KBM-7 (cell line): ENCODE results near the gene TOM1.
A peak's percentile ranks its signal among the peaks of the same experiment; 100 is the strongest.
"Not testable (repeated sequence)": the region's sequence is repeated elsewhere in the genome, so short reads cannot be mapped to it uniquely, and the experiment has no call there.

Experiments
- DNase-seq: peaks from one replicate; pipeline ENCODE4 v3.0.0-alpha.2; 2015
- in situ Hi-C: fragments of 300-500 bp; cut with MboI; formaldehyde crosslinking; loops from 2 replicates; pipeline ENCODE4 v1.14.3; 2020; ENCODE audit warnings: low sequenced_read_pairs, low pct_unique_long_range_greater_than_20kb, mixed read lengths

Gene TOM1

DNA sequence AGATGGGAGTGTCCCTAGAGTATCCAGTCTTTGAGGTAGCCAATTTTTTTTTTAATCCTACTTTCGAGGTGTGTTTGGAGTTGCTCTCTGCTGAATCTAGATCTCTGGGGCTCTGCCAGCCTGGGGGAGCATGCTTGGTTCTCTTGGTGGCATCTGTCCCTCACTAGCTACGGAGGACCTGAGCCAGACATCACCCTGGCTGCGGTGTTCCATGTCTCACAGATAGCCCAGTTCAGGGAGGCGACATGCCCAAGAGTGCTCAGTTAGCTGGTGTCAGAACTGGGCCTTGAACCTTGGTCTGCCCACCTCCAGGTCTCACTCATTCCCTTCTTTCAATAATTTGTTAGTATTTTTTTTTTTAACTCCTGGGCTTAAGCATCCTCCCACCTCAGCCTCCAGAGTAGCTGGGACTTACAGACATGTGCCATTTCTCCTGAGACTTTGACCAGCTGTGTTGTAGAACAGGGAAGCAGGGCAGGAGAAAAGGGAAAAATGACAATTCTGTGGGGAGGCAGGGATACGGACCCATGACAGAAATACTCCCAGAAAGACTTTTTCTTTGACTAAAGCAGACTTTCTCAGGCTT lies 81.8 kb downstream of the TOM1 start:
- in situ Hi-C loops: no loop called here
- no peak for DNase-seq

DNA sequence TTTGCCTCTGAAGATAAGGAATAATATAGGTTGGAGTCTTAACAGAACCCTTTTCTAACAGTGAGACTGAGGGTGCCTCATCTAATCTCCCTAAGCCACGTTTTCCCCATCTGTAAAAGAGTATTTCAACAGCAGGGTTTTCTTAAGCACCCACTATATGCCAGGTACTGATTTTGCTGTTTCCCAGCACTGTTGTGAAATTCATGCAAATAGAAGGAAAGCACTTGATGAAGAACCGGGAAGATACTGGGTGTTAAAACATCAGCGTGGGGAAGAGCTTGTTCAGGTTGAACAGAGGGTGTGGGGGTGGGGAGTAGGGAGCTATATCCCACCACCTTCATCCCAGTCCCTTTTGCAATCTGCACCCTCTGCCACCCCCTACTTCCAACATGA lies 84.0 kb downstream of the TOM1 start:
- in situ Hi-C loops: no loop called here
- DNase-seq: no peak

DNA sequence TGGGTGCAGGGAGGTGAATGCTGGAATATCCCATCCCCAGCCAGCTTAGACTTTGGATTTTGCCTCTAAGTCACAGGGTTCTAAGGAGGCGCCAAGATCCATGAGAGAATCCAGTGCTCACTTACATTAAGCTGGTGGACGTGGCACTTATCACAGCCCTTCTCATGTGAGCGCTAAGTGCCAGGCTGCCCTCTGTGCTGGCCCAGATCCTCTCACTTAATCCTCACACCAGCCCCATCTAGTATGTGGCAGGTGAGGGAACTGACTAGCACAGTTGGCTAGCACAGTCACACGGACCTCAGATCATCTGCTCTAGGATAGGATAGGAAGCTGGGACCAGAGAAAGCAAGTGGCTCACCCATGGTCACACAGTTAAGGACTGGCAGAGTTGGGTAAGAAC lies 84.8 kb downstream of the TOM1 start:
- in situ Hi-C loops: no loop called here
- DNase-seq: no peak

DNA sequence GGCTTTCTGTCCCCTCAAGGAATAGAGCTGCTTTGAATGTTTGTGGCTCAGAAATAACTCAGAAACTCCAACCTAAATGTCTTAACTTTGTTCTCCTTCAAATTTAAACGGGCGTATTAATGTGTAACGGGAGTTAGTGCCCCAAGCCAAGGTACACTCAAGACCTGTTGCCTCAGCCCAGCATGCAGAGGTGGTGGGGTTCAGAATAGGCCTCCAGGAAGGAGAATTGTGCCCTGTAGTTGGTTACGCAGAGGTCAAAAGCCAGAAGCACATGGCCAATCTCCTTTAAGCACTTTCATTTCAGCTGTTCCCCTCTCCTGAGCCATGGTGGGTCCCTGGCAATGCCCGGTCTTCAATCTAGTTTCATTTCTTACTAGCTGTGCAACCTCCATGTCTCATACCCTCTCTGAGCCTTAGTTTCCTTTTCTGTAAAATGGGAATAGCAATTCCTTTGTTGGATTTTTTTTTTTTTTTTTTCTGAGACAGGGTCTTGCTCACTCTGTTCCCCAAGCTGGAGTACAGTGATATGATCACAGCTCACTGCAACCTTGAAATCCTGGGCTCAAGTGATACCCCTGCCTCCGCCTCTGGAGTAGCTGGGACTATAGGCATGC lies 85.4 kb downstream of the TOM1 start:
- no peak for DNase-seq
- in situ Hi-C loops: no loop called here

DNA sequence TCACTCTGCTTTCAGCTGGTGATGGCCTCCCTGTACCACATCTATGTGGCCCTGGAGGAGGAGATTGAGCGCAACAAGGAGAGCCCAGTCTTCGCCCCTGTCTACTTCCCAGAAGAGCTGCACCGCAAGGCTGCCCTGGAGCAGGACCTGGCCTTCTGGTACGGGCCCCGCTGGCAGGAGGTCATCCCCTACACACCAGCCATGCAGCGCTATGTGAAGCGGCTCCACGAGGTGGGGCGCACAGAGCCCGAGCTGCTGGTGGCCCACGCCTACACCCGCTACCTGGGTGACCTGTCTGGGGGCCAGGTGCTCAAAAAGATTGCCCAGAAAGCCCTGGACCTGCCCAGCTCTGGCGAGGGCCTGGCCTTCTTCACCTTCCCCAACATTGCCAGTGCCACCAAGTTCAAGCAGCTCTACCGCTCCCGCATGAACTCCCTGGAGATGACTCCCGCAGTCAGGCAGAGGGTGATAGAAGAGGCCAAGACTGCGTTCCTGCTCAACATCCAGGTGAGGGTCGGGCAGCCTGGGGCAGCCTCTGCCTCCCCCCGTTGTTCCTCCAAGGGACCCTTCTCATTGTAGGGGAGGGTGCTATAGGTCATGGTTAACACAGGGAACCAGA lies 87.1 kb downstream of the TOM1 start:
- no peak for DNase-seq
- in situ Hi-C loops: no loop called here

- in situ Hi-C loops: no loop called here
- no peak for DNase-seq
Measured at GRCh38 chr22:35390933-35391332, 91.2 kb downstream of the TOM1 start.

- DNase-seq: no peak
- in situ Hi-C loops: no loop called here
Measured at GRCh38 chr22:35392357-35392756, 92.7 kb downstream of the TOM1 start.

- in situ Hi-C loops: no loop called here
- no peak for DNase-seq
Measured at GRCh38 chr22:35393116-35394010, 93.7 kb downstream of the TOM1 start.

DNA sequence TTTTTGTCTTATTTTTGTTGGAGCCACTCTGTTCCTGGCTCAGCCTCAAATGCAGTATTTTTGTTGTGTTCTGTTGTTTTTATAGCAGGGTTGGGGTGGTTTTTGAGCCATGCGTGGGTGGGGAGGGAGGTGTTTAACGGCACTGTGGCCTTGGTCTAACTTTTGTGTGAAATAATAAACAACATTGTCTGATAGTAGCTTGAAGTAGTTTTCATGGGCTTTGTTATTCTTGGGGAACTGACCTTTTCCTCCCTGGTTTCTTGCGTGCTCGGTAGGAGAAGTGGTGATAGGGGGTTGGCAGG lies 94.3 kb downstream of the TOM1 start:
- in situ Hi-C loops: no loop called here
- DNase-seq: no peak

DNA sequence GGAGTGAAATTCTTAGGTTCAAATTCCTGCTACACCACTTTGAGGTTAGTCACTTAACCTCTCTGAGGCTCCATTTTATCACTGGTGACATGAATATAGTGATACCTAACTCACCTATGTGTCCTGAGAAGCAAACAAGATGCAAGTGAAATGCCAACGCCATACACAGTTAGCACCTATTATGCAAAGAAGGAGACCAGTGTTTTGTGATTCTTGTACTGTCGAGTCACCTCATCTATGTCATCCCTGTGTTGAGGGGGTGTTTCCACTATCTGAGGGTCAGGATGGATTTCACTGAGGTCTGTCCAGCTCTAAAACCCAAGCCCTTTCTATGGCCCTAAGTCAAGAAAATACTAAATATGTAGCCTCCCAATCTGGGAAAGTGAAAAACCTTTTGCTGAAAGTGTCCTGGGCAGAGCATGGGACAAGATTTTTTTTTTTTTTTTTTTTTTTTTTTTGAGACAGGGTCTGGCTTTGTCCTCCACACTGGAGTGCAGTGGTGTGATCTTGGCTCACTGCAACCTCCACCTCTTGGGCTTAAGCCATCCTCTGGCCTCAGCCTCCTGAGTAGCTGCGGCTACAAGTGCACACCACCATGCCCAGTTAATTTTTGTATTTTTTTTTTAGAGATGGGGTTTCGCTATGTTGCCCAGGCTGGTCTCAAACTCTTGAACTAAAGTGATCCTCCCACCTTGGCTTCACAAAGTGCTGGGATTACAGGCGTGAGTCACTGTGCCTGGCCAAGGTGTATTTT lies 95.3 kb downstream of the TOM1 start:
- in situ Hi-C loops: no loop called here
- no peak for DNase-seq

- DNase-seq: peak; percentile 73
- in situ Hi-C loops: not testable (repeated sequence)
Measured at GRCh38 chr22:35396622-35397021, 96.9 kb downstream of the TOM1 start.

DNA sequence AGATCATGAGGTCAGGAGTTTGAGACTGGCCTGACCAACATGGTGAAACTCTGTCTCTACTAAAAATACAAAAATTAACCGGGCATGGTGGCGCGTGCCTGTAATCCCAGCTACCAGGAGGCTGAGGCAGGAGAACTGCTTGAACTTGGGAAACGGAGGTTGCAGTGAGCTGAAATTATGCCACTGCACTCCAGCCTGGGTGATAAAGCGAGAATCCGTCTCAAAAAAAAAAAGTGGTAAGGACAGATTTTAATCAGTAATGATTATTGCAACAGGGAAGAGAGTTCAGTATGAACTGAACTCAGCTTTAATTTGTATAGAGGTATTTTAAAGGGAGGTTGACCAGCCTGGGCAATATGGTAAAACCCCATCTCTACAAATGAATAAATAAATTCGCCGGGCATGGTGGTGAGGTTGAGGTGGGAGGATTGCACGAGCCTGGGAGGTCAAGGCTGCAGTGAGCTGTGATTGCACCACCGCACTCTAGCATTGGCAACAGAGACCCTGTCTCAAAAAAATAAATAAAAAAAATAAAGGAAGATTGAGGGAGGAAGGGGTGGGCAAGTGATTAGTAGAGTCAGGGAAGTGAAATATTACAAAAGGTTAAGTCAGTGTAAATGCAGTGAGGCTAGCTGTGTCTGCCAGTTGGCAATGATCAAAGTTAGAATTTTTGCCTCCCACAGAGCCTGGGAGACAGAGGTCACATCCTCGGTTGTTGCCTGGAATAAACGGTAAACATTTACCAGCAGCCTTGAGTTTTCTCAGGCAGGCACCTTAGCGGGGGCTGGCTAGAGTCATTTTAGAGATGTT lies 97.6 kb downstream of the TOM1 start:
- DNase-seq: no peak
- in situ Hi-C loops: no loop called here
